ENCODE data around the gene C5.

C5 gene

GRCh38 chr9:120942186-120943001, 107.7 kb downstream of the C5 start:
- Histone ChIP-seq H3K27ac (ENCODE audit: low read length) (peak overlapping the region; percentile 89), H3K4me3 (ENCODE audit: low read length in 2 of 2) (peak overlapping the region in 1 of 2 donors; percentile 40), H3K9me3 (ENCODE audit: control insufficient read depth in 2 of 2, low read length in 2 of 2) (no peaks in the 10 kb centered on the region), H3K36me3 (ENCODE audit: control insufficient read depth in 2 of 2, insufficient read depth in 2 of 2, low read length in 2 of 2) (no peaks in the 10 kb centered on the region), H3K9ac (ENCODE audit: low read length in 2 of 2) (peak overlapping the region; percentile 43 to 68), H3K27me3 (ENCODE audit: control insufficient read depth in 1 of 2, insufficient read depth in 2 of 2, low read length in 2 of 2) (no peaks in the 10 kb centered on the region), H3K4me1 (ENCODE audit: control insufficient read depth, insufficient read depth, low read length) (peaks cover 18% of the 10 kb centered on the region)

- peak overlapping the region; percentile 31 for H3K27ac ChIP-seq (ENCODE audit: low read length)
Observed at GRCh38 chr9:120941046-120941770, 108.9 kb downstream of the C5 start.

GRCh38 chr9:120940573-120940972, 109.5 kb downstream of the C5 start:
- peak overlapping the region; percentile 31 for H3K27ac ChIP-seq (ENCODE audit: low read length)
- H3K4me1 ChIP-seq (ENCODE audit: control insufficient read depth, insufficient read depth, low read length): peaks cover 35% of the 10 kb centered on the region
- no peak overlapping the region for H3K4me3 ChIP-seq (ENCODE audit: low read length in 2 of 2)
- no peaks in the 10 kb centered on the region for H3K36me3 ChIP-seq (ENCODE audit: control insufficient read depth in 2 of 2, insufficient read depth in 2 of 2, low read length in 2 of 2)
- H3K9me3 ChIP-seq (ENCODE audit: control insufficient read depth in 2 of 2, low read length in 2 of 2): no peaks in the 10 kb centered on the region
- H3K9ac ChIP-seq (ENCODE audit: low read length in 2 of 2): no peak overlapping the region
- no peaks in the 10 kb centered on the region for H3K27me3 ChIP-seq (ENCODE audit: control insufficient read depth in 1 of 2, insufficient read depth in 2 of 2, low read length in 2 of 2)

More at GRCh38 chr9:120941046-120941770, 108.9 kb downstream of the C5 start:
- Histone ChIP-seq H3K4me1 (ENCODE audit: control insufficient read depth, insufficient read depth, low read length) (peaks cover 29% of the 10 kb centered on the region), H3K36me3 (ENCODE audit: control insufficient read depth in 2 of 2, insufficient read depth in 2 of 2, low read length in 2 of 2) (no peaks in the 10 kb centered on the region), H3K9ac (ENCODE audit: low read length in 2 of 2) (no peak overlapping the region), H3K4me3 (ENCODE audit: low read length in 2 of 2) (no peak overlapping the region), H3K9me3 (ENCODE audit: control insufficient read depth in 2 of 2, low read length in 2 of 2) (no peaks in the 10 kb centered on the region), H3K27me3 (ENCODE audit: control insufficient read depth in 1 of 2, insufficient read depth in 2 of 2, low read length in 2 of 2) (no peaks in the 10 kb centered on the region)

- Histone ChIP-seq H3K4me1 (ENCODE audit: control insufficient read depth, insufficient read depth, low read length) (peaks cover 51% of the 10 kb centered on the region), H3K9ac (ENCODE audit: low read length in 2 of 2) (no peak overlapping the region), H3K4me3 (ENCODE audit: low read length in 2 of 2) (no peak overlapping the region), H3K27me3 (ENCODE audit: control insufficient read depth in 1 of 2, insufficient read depth in 2 of 2, low read length in 2 of 2) (no peaks in the 10 kb centered on the region), H3K36me3 (ENCODE audit: control insufficient read depth in 2 of 2, insufficient read depth in 2 of 2, low read length in 2 of 2) (no peaks in the 10 kb centered on the region), H3K9me3 (ENCODE audit: control insufficient read depth in 2 of 2, low read length in 2 of 2) (no peaks in the 10 kb centered on the region), H3K27ac (ENCODE audit: low read length) (no peak overlapping the region)
Observed at GRCh38 chr9:120938851-120939250, 111.2 kb downstream of the C5 start.

- peaks cover 51% of the 10 kb centered on the region for H3K4me1 ChIP-seq (ENCODE audit: control insufficient read depth, insufficient read depth, low read length)
- no peaks in the 10 kb centered on the region for H3K9me3 ChIP-seq (ENCODE audit: control insufficient read depth in 2 of 2, low read length in 2 of 2)
- no peaks in the 10 kb centered on the region for H3K36me3 ChIP-seq (ENCODE audit: control insufficient read depth in 2 of 2, insufficient read depth in 2 of 2, low read length in 2 of 2)
- peak overlapping the region; percentile 88 for H3K27ac ChIP-seq (ENCODE audit: low read length)
- H3K9ac ChIP-seq (ENCODE audit: low read length in 2 of 2): no peak overlapping the region
- no peak overlapping the region for H3K4me3 ChIP-seq (ENCODE audit: low read length in 2 of 2)
- H3K27me3 ChIP-seq (ENCODE audit: control insufficient read depth in 1 of 2, insufficient read depth in 2 of 2, low read length in 2 of 2): no peaks in the 10 kb centered on the region
Observed at GRCh38 chr9:120937596-120937995, 112.5 kb downstream of the C5 start.

GRCh38 chr9:120937127-120937526, 112.9 kb downstream of the C5 start:
- H3K4me3 ChIP-seq (ENCODE audit: low read length in 2 of 2): no peak overlapping the region
- no peaks in the 10 kb centered on the region for H3K36me3 ChIP-seq (ENCODE audit: control insufficient read depth in 2 of 2, insufficient read depth in 2 of 2, low read length in 2 of 2)
- H3K9ac ChIP-seq (ENCODE audit: low read length in 2 of 2): no peak overlapping the region
- H3K27ac ChIP-seq (ENCODE audit: low read length): peak overlapping the region; percentile 88
- H3K4me1 ChIP-seq (ENCODE audit: control insufficient read depth, insufficient read depth, low read length): peaks cover 49% of the 10 kb centered on the region
- H3K27me3 ChIP-seq (ENCODE audit: control insufficient read depth in 1 of 2, insufficient read depth in 2 of 2, low read length in 2 of 2): no peaks in the 10 kb centered on the region
- no peaks in the 10 kb centered on the region for H3K9me3 ChIP-seq (ENCODE audit: control insufficient read depth in 2 of 2, low read length in 2 of 2)

GRCh38 chr9:120936764-120937122, 113.3 kb downstream of the C5 start:
- no peaks in the 10 kb centered on the region for H3K27me3 ChIP-seq (ENCODE audit: control insufficient read depth in 1 of 2, insufficient read depth in 2 of 2, low read length in 2 of 2)
- peak overlapping the region; percentile 88 for H3K27ac ChIP-seq (ENCODE audit: low read length)
- no peaks in the 10 kb centered on the region for H3K9me3 ChIP-seq (ENCODE audit: control insufficient read depth in 2 of 2, low read length in 2 of 2)
- H3K9ac ChIP-seq (ENCODE audit: low read length in 2 of 2): no peak overlapping the region
- H3K4me3 ChIP-seq (ENCODE audit: low read length in 2 of 2): no peak overlapping the region
- H3K36me3 ChIP-seq (ENCODE audit: control insufficient read depth in 2 of 2, insufficient read depth in 2 of 2, low read length in 2 of 2): no peaks in the 10 kb centered on the region
- H3K4me1 ChIP-seq (ENCODE audit: control insufficient read depth, insufficient read depth, low read length): peaks cover 49% of the 10 kb centered on the region

- no peaks in the 10 kb centered on the region for H3K9me3 ChIP-seq (ENCODE audit: control insufficient read depth in 2 of 2, low read length in 2 of 2)
- peaks cover 49% of the 10 kb centered on the region for H3K4me1 ChIP-seq (ENCODE audit: control insufficient read depth, insufficient read depth, low read length)
- H3K9ac ChIP-seq (ENCODE audit: low read length in 2 of 2): peak overlapping the region; percentile 1 to 62
- H3K27me3 ChIP-seq (ENCODE audit: control insufficient read depth in 1 of 2, insufficient read depth in 2 of 2, low read length in 2 of 2): no peaks in the 10 kb centered on the region
- H3K27ac ChIP-seq (ENCODE audit: low read length): peak overlapping the region; percentile 88
- peak overlapping the region in 1 of 2 donors; percentile 69 for H3K4me3 ChIP-seq (ENCODE audit: low read length in 2 of 2)
- H3K36me3 ChIP-seq (ENCODE audit: control insufficient read depth in 2 of 2, insufficient read depth in 2 of 2, low read length in 2 of 2): no peaks in the 10 kb centered on the region
Observed at GRCh38 chr9:120936011-120936763, 113.9 kb downstream of the C5 start.

GRCh38 chr9:120935383-120935857, 114.7 kb downstream of the C5 start:
- Histone ChIP-seq H3K36me3 (ENCODE audit: control insufficient read depth in 2 of 2, insufficient read depth in 2 of 2, low read length in 2 of 2) (no peaks in the 10 kb centered on the region), H3K4me1 (ENCODE audit: control insufficient read depth, insufficient read depth, low read length) (peaks cover 51% of the 10 kb centered on the region), H3K9ac (ENCODE audit: low read length in 2 of 2) (peak overlapping the region in 1 of 2 donors; percentile 1), H3K27ac (ENCODE audit: low read length) (peak overlapping the region; percentile 88), H3K9me3 (ENCODE audit: control insufficient read depth in 2 of 2, low read length in 2 of 2) (no peaks in the 10 kb centered on the region), H3K4me3 (ENCODE audit: low read length in 2 of 2) (peak overlapping the region in 1 of 2 donors; percentile 15), H3K27me3 (ENCODE audit: control insufficient read depth in 1 of 2, insufficient read depth in 2 of 2, low read length in 2 of 2) (no peaks in the 10 kb centered on the region)

- H3K36me3 ChIP-seq (ENCODE audit: control insufficient read depth in 2 of 2, insufficient read depth in 2 of 2, low read length in 2 of 2): no peaks in the 10 kb centered on the region
- H3K9me3 ChIP-seq (ENCODE audit: control insufficient read depth in 2 of 2, low read length in 2 of 2): no peaks in the 10 kb centered on the region
- no peak overlapping the region for H3K9ac ChIP-seq (ENCODE audit: low read length in 2 of 2)
- no peaks in the 10 kb centered on the region for H3K27me3 ChIP-seq (ENCODE audit: control insufficient read depth in 1 of 2, insufficient read depth in 2 of 2, low read length in 2 of 2)
- peak overlapping the region; percentile 88 for H3K27ac ChIP-seq (ENCODE audit: low read length)
- H3K4me1 ChIP-seq (ENCODE audit: control insufficient read depth, insufficient read depth, low read length): peaks cover 53% of the 10 kb centered on the region
- H3K4me3 ChIP-seq (ENCODE audit: low read length in 2 of 2): no peak overlapping the region
Observed at GRCh38 chr9:120934281-120934680, 115.8 kb downstream of the C5 start.

Measured in stomach smooth muscle (tissue), 2 donors.